T-helper 1 cell treated with Interleukin-12 subunit alpha and Interleukin-12 subunit beta and Interleukin-4 antibody, amounts not matched to agents 30 ng/mL and 1 ng/mL, for 36 hours (primary cell): ENCODE measurements around the gene SCG3. TPM values are rescaled to one million over a fixed set of nuclear protein-coding genes. Genes with fewer than 3 reads are reported as not detected.

Experiments used
- intact Hi-C: fragments of 100-400 bp; cut with micrococcal nuclease; formaldehyde crosslinking; loops from one replicate; pipeline ENCODE4 v1.15.1; 2024
- total RNA-seq: library from RNA; stranded (reverse); gene quantifications from 2 replicates; pipeline ENCODE4 v1.2.3, GENCODE V29; 2022

SCG3 gene
- total RNA-seq, 1 donor from 2014 or later, result not detected

DNA sequence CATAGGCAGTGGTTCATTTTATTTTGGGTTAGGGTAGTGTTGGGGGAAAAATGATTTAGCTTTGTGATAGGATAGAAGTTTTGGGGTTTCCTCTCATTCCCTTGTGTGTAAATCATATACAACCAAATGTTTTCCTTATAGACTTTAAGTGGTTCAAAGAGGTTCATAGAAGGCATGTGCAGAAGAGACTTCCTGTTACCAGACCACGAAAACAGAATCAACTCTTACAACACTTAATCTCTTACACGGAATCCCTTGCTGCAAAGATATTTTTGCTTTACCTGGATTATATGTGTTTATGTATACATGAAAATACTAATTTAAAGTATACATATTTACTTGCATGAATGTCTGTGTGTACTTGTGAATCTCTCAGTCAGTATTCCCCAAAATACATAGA is 73.0 kb downstream of the SCG3 start:
- intact Hi-C loops, result loop anchor here (5.0 kb wide), 1 partner anchor 73 kb away; the partner anchor contains the start of gene TMOD3

DNA sequence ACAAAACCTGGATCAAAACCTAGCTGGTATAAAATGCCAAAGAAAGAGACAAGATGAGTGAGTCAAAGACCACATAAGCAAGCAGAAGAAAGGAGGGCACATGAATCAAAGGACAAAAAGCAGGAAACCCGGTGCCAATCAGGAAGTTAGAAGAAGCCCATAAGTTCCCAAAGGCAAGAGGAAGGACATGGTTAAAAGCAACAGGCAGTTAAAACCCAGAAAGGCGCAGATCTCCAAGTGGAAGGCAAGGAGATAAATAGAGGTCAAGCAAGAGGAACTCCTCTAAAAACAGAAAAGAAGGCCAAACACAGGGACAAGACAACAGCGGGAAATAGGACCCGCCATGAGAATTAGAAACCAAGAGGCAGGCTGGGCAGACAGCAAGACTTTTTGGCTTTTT is 74.5 kb downstream of the SCG3 start:
- intact Hi-C loops, result no loop called here

DNA sequence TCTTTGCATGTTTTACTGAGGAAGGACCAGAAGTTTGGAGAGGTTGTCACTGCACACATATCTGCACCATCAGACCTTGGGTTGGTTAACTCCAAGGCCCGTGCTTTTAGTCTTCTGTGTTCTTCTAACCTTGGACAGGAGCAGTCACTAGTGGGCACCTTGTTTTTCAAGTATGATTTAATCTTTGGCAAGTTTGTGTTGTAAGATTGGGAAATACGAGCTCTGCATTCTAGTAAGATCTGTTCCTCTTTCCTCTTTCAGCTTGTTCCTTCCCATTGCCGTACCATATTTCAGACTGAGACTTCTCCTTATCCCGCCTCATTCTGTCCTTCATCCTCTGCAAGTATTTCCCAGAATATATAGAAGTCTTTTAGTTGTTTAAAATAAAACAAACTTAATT is 75.2 kb downstream of the SCG3 start:
- intact Hi-C loops, result no loop called here

DNA sequence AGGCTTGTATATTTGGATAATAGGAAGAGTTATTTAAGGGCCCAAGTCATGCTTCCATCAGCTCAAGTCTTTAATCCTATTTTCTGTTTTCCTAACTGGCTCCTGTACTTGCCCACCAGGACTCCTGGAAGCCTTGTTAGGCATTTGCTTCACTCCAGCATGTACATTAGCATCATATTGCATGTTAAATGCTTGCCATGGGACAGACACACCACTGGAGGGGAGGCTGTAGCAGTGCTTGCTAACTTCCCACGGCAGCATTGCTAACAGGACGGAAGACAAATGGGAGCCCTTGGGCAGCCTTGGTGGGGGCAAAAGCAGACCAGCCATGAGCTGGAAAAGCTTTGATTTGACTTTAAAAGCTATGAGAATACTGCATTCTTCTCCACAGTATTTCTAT is 76.1 kb downstream of the SCG3 start:
- intact Hi-C loops, result no loop called here

DNA sequence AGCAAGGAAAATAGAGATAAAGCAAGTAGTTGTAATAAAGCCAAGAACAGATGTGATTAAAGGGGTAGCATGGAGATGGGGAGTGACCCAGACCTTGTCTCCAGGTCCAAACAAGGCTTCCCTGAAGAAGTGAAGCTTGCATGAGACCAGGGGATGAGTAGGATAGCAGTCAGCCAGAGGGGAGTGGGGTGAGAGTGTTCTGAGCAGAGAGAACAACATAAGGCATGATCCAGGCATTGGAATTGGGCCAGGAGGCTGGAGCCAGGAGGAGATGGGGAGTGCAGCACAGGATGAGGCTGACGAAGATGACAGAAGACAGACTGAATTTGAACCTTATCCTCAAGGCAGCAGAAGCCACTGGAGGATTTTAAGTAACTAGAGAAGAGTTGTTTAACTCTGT is 77.3 kb downstream of the SCG3 start:
- intact Hi-C loops, result no loop called here

DNA sequence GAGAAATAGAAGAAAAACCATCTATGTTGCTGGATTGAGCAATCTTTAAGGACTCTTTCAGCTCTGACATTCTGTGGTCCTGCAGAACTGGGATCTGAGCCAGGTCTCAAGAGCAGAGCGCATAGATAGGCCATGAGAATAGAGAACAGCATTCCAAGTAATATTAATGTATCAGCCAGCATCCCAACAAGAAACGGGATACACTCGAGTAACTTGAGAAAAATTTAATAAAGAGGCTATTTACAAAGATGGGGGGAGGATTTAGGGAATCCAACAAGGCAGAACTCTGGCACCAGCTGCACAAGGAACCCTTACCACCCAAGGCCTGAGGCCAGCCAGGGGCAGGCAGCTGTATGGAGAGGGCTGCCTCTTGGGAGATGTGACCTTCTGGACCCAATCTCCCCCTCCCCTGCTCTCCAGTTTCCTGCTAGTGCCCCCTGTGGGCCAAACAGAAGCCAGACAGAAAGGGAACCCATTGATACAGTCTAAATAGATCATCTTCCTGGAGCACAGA is 78.3 kb downstream of the SCG3 start:
- intact Hi-C loops, result no loop called here

DNA sequence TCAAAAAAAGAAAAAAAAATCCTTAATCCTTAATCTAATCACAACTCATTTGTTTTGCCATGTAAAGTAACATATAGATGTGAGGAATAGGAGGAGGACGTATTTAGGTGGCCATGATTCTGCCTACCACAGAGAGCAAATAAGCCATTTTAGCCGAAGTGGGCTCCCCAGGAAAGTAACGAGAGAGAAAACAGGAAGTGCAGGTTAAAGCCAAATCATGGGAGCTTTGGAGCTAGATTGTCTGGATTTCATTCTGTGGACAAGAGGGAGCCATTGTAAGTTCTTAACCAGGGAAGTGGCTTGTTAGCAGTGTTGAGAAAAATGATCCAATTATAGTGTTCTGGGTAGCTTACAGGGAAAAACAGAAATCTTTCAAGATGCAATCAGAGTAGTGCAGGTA is 79.5 kb downstream of the SCG3 start:
- intact Hi-C loops, result no loop called here

DNA sequence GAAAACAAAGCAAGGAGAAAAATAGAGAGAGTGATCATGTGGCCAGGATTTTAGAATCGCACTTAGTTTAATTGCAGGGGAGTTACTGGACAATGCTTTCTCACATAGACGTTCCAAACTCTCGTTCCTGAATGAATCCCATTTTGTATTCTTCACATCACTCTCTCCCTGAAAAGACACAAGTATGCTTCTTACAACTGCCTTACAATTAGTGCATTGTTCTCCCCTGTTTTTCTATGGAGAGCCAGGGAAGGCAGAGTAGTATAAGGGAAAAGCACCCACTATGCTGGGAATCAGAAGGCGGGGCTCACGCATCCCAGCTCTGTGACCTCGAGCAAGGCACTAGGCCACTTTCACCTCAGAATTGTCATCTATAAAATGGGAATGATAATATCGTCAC is 84.4 kb downstream of the SCG3 start:
- intact Hi-C loops, result no loop called here

DNA sequence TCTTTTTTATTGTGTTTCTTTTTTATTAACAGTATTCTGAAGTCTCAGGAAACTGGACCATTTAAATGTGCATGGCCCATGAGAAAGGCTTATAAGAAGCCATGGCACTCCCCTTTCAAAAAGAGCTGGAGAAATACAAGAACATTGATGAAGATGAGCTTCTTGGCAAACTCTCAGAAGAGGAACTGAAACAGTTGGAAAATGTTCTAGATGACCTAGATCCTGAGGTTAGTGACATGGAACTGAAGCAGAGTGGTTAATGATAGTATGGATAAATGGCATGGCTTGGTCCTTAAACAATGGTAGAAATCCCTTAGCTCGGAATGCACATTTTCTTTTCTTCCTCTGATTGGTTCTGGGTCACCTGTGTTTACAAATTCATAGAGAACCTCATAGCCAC is 85.0 kb downstream of the SCG3 start:
- intact Hi-C loops, result no loop called here

DNA sequence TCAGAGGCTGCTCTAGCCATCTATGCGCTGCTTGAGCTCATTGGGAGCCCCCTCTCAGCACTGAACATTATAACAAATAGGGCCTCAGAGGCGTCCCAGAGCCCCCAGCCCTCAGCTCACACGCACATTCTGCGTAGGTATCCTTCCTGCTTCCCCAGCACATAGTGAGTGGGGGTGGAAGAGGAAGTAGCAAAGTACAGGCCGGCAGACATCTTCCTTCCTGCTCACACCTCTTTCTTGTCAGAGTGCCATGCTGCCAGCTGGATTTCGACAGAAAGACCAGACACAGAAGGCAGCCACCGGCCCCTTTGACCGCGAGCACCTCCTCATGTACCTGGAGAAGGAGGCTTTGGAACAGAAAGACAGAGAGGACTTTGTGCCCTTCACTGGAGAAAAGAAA is 86.7 kb downstream of the SCG3 start:
- intact Hi-C loops, result no loop called here

Other genes starting within 250 kb of the SCG3 start
- 5.2 and 5.3 TPM in 2 replicates for gene DMXL2, start 58.7 kb upstream of the SCG3 start, total RNA-seq
- 25.7 and 26.1 TPM in 2 replicates for gene LYSMD2, start 56.2 kb downstream of the SCG3 start, total RNA-seq
- 10.0 and 10.6 TPM in 2 replicates for gene TMOD2, start 70.1 kb downstream of the SCG3 start, total RNA-seq
- gene TMOD3, start 148.2 kb downstream of the SCG3 start, total RNA-seq, result 63.9 and 72.1 TPM in 2 replicates